Testis (tissue), 3 donors: ENCODE results near the gene UBE2V1. TPM values are rescaled to one million over a fixed set of nuclear protein-coding genes. Genes with fewer than 3 reads are reported as not detected.

Experiments
- DNase-seq: peaks from one replicate; pipeline ENCODE4 v3.0.0-alpha.2; 2019
- H3K27ac ChIP-seq, 2 donors: fragments of 200-600 bp; sonication (generic); one replicate each; pipeline ENCODE4 v1.5.1; 2019
- H3K27me3 ChIP-seq: fragments of 200-600 bp; sonication (generic); one replicate; pipeline ENCODE4 v1.5.1; 2019
- H3K36me3 ChIP-seq: fragments of 200-600 bp; sonication (generic); one replicate; pipeline ENCODE4 v1.5.1; 2017; ENCODE audit warnings: low read depth; ENCODE audit errors: missing control alignments
- H3K4me1 ChIP-seq: fragments of 200-600 bp; sonication (generic); one replicate; pipeline ENCODE4 v1.5.1; 2019
- H3K4me3 ChIP-seq, 2 donors: fragments of 200-600 bp; sonication (generic); one replicate each; pipeline ENCODE4 v1.5.1; 2017 to 2019
- H3K9me3 ChIP-seq: fragments of 200-600 bp; sonication (generic); one replicate; pipeline ENCODE4 v1.5.1; 2017
- POLR2A ChIP-seq: fragments of 450-650 bp; IDR thresholded peaks from one replicate; pipeline ENCODE4 v1.6.1; 2017; ENCODE audit warnings: antibody characterized with exemption, mild to moderate bottlenecking, moderate library complexity
- WGBS, 2 donors: methylation state at CpG; one replicate each; pipeline ENCODE4 v1.1.5; 2018; 5-methylcytosine and 5-hydroxymethylcytosine counted together
- intact Hi-C: fragments of 100-400 bp; cut with DNase I; formaldehyde crosslinking; loops from one replicate; pipeline ENCODE4 v1.15.1; 2023; ENCODE audit warnings: low total_unique reads
- polyA plus RNA-seq: library from polyadenylated mRNA; stranded (reverse); fragments of 350-450 nt; fragmentation: Illumina TruSeq; extraction: RNeasy Lipid Tissue Mini Kit (QIAGEN cat#74804); gene quantifications from one replicate; pipeline ENCODE4 v1.2.3, GENCODE V29; 2014; ENCODE audit warnings: low read depth, low replicate concordance; ENCODE audit not compliant: insufficient read depth
- total RNA-seq, 2 donors: library from RNA; depleted of rRNA; stranded (reverse); fragments of >200 nt; gene quantifications; one replicate each; pipeline ENCODE4 v1.2.3, GENCODE V29; 2016
- TF ChIP-seq, protein P1 (sequence below), 3 experiments: fragments of 450-650 bp in 2 of 3; fragments of 200-600 bp in 1 of 3; sonication (generic) in 1 of 3; IDR thresholded peaks; one replicate each; pipeline ENCODE4 v1.5.1; 2016 to 2019; ENCODE audit warnings: antibody characterized with exemption in 3 of 3, mild to moderate bottlenecking in 2 of 3, moderate library complexity in 1 of 3

The UBE2V1 gene
- total and polyA plus RNA-seq, 3 donors from 2014 or later = 78.1 to 121 (median 80.5) TPM

DNA sequence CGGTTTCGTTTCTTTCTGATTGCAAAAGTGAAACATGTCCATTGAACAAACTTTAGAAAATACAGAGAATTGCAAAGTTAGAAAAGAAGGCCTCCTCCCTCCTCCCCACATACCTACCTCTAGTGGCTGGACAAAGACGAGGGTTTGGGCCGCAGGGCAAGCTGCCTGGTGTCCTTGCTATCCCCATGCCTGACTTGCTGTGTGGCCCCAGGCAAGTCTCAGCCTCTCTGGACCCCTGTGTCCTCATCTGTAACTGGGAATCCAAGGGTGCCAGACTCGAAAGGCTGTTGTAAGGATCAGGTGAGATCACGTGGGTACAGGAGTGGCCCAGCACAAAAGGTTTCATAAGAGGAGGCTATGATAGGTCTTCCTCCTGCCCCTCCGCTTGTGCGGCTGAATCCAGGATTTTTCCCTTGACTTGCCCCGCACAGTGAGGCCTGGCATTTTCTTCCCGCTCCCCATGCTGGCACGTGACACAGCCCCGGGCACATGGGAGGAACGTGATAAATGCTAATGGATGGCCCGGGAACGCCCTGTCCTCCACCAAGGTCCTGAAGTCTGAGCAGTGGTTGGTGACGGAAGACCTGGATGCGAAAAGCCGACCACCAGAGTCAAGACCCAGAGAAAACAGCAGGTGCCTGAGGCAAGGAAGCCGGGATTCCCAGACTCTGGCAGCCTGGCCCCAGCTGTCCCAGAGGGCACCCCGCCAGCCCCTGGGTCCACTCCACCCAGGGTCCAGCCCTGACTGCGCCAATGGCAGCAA lies 55.8 kb downstream of the UBE2V1 start:
- no peak overlapping the region for H3K27ac ChIP-seq
- no peaks in the 10 kb centered on the region for H3K27me3 ChIP-seq
- H3K9me3 ChIP-seq = no peaks in the 10 kb centered on the region
- H3K36me3 ChIP-seq = no peaks in the 10 kb centered on the region
- peaks cover 28% of the 10 kb centered on the region for H3K4me1 ChIP-seq
- 88 to 89% methylated on average over 19 to 21 of the region's 21 CpGs for WGBS, 2 donors
- no peak for DNase-seq
- TF ChIP-seq, protein P1, sequence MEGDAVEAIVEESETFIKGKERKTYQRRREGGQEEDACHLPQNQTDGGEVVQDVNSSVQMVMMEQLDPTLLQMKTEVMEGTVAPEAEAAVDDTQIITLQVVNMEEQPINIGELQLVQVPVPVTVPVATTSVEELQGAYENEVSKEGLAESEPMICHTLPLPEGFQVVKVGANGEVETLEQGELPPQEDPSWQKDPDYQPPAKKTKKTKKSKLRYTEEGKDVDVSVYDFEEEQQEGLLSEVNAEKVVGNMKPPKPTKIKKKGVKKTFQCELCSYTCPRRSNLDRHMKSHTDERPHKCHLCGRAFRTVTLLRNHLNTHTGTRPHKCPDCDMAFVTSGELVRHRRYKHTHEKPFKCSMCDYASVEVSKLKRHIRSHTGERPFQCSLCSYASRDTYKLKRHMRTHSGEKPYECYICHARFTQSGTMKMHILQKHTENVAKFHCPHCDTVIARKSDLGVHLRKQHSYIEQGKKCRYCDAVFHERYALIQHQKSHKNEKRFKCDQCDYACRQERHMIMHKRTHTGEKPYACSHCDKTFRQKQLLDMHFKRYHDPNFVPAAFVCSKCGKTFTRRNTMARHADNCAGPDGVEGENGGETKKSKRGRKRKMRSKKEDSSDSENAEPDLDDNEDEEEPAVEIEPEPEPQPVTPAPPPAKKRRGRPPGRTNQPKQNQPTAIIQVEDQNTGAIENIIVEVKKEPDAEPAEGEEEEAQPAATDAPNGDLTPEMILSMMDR (IDR thresholded peaks at IDR 0.05) = no peak
- TF ChIP-seq POLR2A = no peak
- H3K4me3 ChIP-seq = no peak overlapping the region
- intact Hi-C loops = no loop called here

DNA sequence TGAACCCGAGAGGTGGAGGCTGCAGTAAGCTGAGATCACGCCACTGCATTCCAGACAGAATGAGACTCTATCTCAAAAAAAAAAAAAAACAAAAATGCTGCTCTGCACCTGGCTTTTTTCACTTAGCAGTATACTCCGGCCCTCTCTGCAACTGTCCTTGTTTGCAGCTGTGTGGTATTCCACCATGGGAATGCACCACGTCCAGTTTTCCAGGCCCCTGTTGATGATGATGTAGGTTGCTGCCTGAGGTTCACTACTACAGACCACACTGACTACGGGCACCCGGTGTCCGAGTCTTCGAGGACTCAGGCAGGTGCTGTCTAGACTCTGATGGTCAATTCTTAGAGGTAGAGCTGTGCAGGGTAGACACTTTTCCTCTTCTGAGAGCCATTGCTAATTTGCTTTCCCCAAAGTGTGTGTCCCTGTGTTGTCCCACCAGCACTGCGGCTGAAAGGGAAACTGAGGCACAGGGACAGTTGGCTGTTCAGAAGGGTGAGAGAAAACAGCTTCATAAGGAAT lies 56.5 kb downstream of the UBE2V1 start:
- no peaks in the 10 kb centered on the region for H3K36me3 ChIP-seq
- no peak for DNase-seq
- H3K27ac ChIP-seq = no peak overlapping the region
- intact Hi-C loops = no loop called here
- H3K27me3 ChIP-seq = no peaks in the 10 kb centered on the region
- no peak overlapping the region for H3K4me3 ChIP-seq
- 91 to 97% methylated on average over 9 of the region's 9 CpGs for WGBS, 2 donors
- peaks cover 28% of the 10 kb centered on the region for H3K4me1 ChIP-seq
- no peaks in the 10 kb centered on the region for H3K9me3 ChIP-seq
- no peak for TF ChIP-seq POLR2A

DNA sequence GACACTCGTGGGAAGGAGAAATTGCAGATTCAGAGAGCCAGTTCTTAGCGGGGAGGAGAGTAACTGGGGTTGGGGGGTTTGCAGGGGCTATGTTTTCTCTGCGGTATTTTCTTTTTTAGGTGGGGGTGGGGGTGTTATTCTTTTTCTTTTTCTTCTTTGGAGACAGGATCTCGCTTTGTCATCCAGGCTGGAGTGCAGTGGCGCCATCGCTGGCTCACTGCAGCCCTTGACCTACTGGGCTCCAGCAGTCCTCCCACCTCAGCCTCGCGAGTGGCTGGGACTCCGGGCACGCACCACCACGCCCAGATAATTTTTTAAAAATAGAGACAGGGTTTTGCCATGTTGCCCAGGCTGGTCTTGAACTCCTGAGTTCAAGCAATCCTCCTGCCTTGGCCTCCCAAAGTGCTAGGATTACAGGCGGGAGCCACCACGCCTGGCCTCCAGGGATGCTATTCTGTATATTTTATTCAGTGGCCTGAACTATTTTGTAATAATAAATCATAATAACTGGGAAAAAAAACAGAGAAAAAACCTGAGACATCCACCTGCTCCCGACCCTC lies 57.3 kb downstream of the UBE2V1 start:
- intact Hi-C loops = no loop called here
- DNase-seq = no peak
- Histone ChIP-seq H3K9me3 (no peaks in the 10 kb centered on the region), H3K4me3 (no peak overlapping the region), H3K4me1 (peaks cover 28% of the 10 kb centered on the region), H3K27me3 (no peaks in the 10 kb centered on the region), H3K36me3 (no peaks in the 10 kb centered on the region), H3K27ac (no peak overlapping the region)
- 58 to 60% methylated on average over 14 of the region's 14 CpGs for WGBS, 2 donors
- TF ChIP-seq, protein P1 (IDR thresholded peaks at IDR 0.05) = no peak
- TF ChIP-seq POLR2A = no peak

DNA sequence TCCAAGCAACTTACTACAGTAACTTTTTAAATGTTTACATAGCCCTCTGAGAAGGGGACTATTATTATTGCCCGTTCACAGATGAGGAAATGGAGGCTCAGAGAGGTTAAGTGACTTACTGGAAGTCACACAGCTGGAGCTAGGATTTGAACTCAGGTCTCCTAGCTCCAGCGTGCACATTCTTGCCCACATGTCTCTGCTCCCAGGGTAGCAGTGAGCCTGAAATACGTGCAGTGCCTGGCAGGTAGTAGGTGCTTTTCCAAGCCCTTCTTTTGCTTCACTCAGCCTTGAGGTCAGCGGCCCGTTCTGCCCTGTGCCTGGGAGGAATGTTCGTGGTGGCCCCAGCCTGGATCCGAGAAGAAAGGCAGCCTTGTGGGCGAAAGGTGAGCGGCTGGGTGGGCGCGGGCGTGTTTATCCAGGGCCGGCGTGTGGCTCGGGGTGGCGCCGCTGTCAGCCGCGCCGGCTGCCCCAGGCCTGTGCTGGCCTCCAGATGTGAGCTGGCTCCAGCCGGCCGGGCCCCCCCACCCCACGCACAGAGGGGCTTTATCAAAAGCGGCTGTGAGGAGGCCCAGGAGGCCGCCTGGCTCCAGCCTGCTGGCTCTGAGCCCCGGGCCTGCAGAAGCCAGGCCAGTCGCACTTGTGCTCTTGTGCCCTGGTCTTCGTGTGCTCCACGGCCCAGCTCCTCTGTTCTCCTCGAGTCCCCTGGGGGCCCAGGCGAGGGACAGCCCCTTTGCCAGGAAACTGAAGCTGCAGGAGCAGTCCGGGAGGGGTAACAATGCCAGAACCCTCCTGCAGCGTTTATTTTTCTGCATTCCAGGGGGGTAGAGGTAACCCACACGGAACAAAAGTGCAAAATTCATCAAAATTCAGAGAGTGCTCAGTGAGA lies 58.1 kb downstream of the UBE2V1 start:
- Histone ChIP-seq H3K36me3 (no peaks in the 10 kb centered on the region), H3K27ac (no peak overlapping the region), H3K4me1 (peaks cover 28% of the 10 kb centered on the region), H3K4me3 (peak overlapping the region in 1 of 2 donors; percentile 3), H3K9me3 (no peaks in the 10 kb centered on the region), H3K27me3 (no peaks in the 10 kb centered on the region)
- TF ChIP-seq, protein P1 (IDR thresholded peaks at IDR 0.05) = no peak
- TF ChIP-seq POLR2A = no peak
- DNase-seq = peak; percentile 53
- intact Hi-C loops = no loop called here
- WGBS, 2 donors = 14 to 24% methylated on average over 11 to 34 of the region's 34 CpGs

DNA sequence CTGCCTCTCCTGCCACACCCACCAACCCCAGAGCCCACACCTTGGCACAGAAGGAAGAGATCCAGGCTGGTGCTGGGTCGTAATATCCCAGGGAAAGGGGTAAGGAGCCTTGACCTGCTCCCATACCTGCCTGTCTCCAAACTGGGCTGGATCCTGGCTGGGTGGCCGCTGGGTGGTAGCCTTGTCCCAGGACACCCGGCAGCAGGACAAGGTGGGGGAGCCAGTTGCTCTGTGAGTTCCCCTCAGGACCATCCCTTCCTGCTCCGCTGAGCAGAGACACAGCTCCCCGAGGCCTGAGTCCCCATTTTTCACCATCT lies 58.8 kb downstream of the UBE2V1 start:
- Histone ChIP-seq H3K27ac (no peak overlapping the region), H3K36me3 (no peaks in the 10 kb centered on the region), H3K4me1 (peaks cover 28% of the 10 kb centered on the region), H3K4me3 (no peak overlapping the region), H3K9me3 (no peaks in the 10 kb centered on the region), H3K27me3 (no peaks in the 10 kb centered on the region)
- intact Hi-C loops = no loop called here
- 63 to 65% methylated on average over 4 to 5 of the region's 5 CpGs for WGBS, 2 donors
- no peak for TF ChIP-seq POLR2A
- TF ChIP-seq, protein P1 (IDR thresholded peaks at IDR 0.05) = no peak
- DNase-seq = no peak
